Endothelial cell (in vitro differentiated cells): ENCODE measurements around the gene MAP1S. TPM values are rescaled to one million over a fixed set of nuclear protein-coding genes. Genes with fewer than 3 reads are reported as not detected.
"Not testable (repeated sequence)": the region's sequence is repeated elsewhere in the genome, so short reads cannot be mapped to it uniquely, and the experiment has no call there.

ENCODE experiments used
- DNase-seq: peaks from one replicate; pipeline ENCODE4 v3.0.0; 2021; ENCODE audit warnings: low spot score
- H3K27ac Mint-ChIP-seq: one replicate; pipeline ENCODE4 v1.8.0; 2021; ENCODE audit warnings: mixed read lengths, inconsistent platforms; ENCODE audit not compliant: unreplicated experiment
- H3K27me3 Mint-ChIP-seq: one replicate; pipeline ENCODE4 v1.8.0; 2021; ENCODE audit warnings: mild to moderate bottlenecking, moderate library complexity, mixed read lengths, inconsistent platforms; ENCODE audit not compliant: unreplicated experiment
- H3K36me3 Mint-ChIP-seq: one replicate; pipeline ENCODE4 v1.8.0; 2021; ENCODE audit warnings: mild to moderate bottlenecking, low read depth, mixed read lengths, inconsistent platforms; ENCODE audit not compliant: unreplicated experiment
- H3K4me1 Mint-ChIP-seq: one replicate; pipeline ENCODE4 v1.8.0; 2021; ENCODE audit warnings: mild to moderate bottlenecking, mixed read lengths, inconsistent platforms; ENCODE audit not compliant: unreplicated experiment
- H3K4me3 Mint-ChIP-seq: one replicate; pipeline ENCODE4 v1.8.0; 2021; ENCODE audit warnings: mild to moderate bottlenecking, mixed read lengths, inconsistent platforms; ENCODE audit not compliant: unreplicated experiment
- H3K9me3 Mint-ChIP-seq: one replicate; pipeline ENCODE4 v1.8.0; 2021; ENCODE audit warnings: mixed read lengths, inconsistent platforms; ENCODE audit not compliant: unreplicated experiment
- CTCF ChIP-seq: fragments of 200-600 bp; sonication (generic); IDR thresholded peaks from one replicate; pipeline ENCODE4 v1.5.0; 2021; ENCODE audit warnings: antibody characterized with exemption; ENCODE audit not compliant: unreplicated experiment
- total RNA-seq: library from RNA; stranded (reverse); fragmentation: NEBNext Ultra II Directional; extraction: Animal tissue kit (Norgen Biotek cat#: 25700); gene quantifications from one replicate; pipeline ENCODE4 v1.2.1, GENCODE V29; 2021; ENCODE audit not compliant: unreplicated experiment

Gene MAP1S
- total RNA-seq, 1 donor from 2014 or later = 173 TPM

GRCh38 chr19:17778968-17779929, 60.0 kb downstream of the MAP1S start:
- H3K27ac Mint-ChIP-seq = no peak overlapping the region
- TF ChIP-seq CTCF = no peak
- H3K27me3 Mint-ChIP-seq = peaks cover 7% of the 10 kb centered on the region
- no peaks in the 10 kb centered on the region for H3K36me3 Mint-ChIP-seq
- DNase-seq = no peak
- no peaks in the 10 kb centered on the region for H3K4me1 Mint-ChIP-seq
- no peaks in the 10 kb centered on the region for H3K9me3 Mint-ChIP-seq
- no peak overlapping the region for H3K4me3 Mint-ChIP-seq

GRCh38 chr19:17780781-17781180, 61.5 kb downstream of the MAP1S start:
- no peak overlapping the region for H3K4me3 Mint-ChIP-seq
- DNase-seq = no peak
- H3K27ac Mint-ChIP-seq = no peak overlapping the region
- no peaks in the 10 kb centered on the region for H3K9me3 Mint-ChIP-seq
- no peaks in the 10 kb centered on the region for H3K4me1 Mint-ChIP-seq
- no peaks in the 10 kb centered on the region for H3K36me3 Mint-ChIP-seq
- peaks cover 7% of the 10 kb centered on the region for H3K27me3 Mint-ChIP-seq
- no peak for TF ChIP-seq CTCF

- not testable (repeated sequence) for H3K27ac Mint-ChIP-seq, DNase-seq, H3K4me3 Mint-ChIP-seq, H3K36me3 Mint-ChIP-seq, H3K4me1 Mint-ChIP-seq, H3K9me3 Mint-ChIP-seq, H3K27me3 Mint-ChIP-seq
Measured at GRCh38 chr19:17783721-17784120, 64.4 kb downstream of the MAP1S start.

Other genes with a start within 250 kb of the MAP1S start
- 30.2 TPM for gene SLC27A1, start 249.0 kb upstream of the MAP1S start, total RNA-seq
- 184 TPM for gene PGLS, start 207.8 kb upstream of the MAP1S start, total RNA-seq
- gene COLGALT1, start 163.8 kb upstream of the MAP1S start, total RNA-seq = 257 TPM
- gene UNC13A, start 31.1 kb upstream of the MAP1S start, total RNA-seq = 1.2 TPM
- 2.7 TPM for gene FCHO1, start 32.0 kb downstream of the MAP1S start, total RNA-seq
- 0.77 TPM for gene B3GNT3, start 75.7 kb downstream of the MAP1S start, total RNA-seq
- 0.36 TPM for gene INSL3, start 102.0 kb downstream of the MAP1S start, total RNA-seq
- 30.9 TPM for gene JAK3, start 128.5 kb downstream of the MAP1S start, total RNA-seq
- gene RPL18A, start 140.4 kb downstream of the MAP1S start, total RNA-seq = 2,048 TPM
- not detected for gene SLC5A5, start 152.5 kb downstream of the MAP1S start, total RNA-seq
- gene CCDC124, start 213.5 kb downstream of the MAP1S start, total RNA-seq = 68.2 TPM
- gene KCNN1, start 247.6 kb downstream of the MAP1S start, total RNA-seq = 19.3 TPM